ENCODE data around the gene RTN1.

- TF ChIP-seq, protein P1, sequence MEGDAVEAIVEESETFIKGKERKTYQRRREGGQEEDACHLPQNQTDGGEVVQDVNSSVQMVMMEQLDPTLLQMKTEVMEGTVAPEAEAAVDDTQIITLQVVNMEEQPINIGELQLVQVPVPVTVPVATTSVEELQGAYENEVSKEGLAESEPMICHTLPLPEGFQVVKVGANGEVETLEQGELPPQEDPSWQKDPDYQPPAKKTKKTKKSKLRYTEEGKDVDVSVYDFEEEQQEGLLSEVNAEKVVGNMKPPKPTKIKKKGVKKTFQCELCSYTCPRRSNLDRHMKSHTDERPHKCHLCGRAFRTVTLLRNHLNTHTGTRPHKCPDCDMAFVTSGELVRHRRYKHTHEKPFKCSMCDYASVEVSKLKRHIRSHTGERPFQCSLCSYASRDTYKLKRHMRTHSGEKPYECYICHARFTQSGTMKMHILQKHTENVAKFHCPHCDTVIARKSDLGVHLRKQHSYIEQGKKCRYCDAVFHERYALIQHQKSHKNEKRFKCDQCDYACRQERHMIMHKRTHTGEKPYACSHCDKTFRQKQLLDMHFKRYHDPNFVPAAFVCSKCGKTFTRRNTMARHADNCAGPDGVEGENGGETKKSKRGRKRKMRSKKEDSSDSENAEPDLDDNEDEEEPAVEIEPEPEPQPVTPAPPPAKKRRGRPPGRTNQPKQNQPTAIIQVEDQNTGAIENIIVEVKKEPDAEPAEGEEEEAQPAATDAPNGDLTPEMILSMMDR (IDR thresholded peaks at IDR 0.05; ENCODE audit: low read length): no peak
- TF ChIP-seq EZH2 (IDR thresholded peaks at IDR 0.05; ENCODE audit: borderline replicate concordance, low read length): no peak
Measured at GRCh38 chr14:59591641-59592370, 278.8 kb downstream of the RTN1 start.

Measured in OCI-LY1 (cell line).